ENCODE results near the gene GPC4. TPM values are rescaled to one million over a fixed set of nuclear protein-coding genes. Genes with fewer than 3 reads are reported as not detected.

The GPC4 gene
- polyA plus RNA-seq, 3 donors, result 0.03 to 0.59 (median 0.27) TPM

GRCh38 chrX:133440081-133440796 is 24.9 kb upstream of the GPC4 start:
- Histone ChIP-seq H2AFZ (ENCODE audit: insufficient read depth, low read depth, low read length, poor library complexity, severe bottlenecking) (no peak overlapping the region), H3K9ac (ENCODE audit: insufficient read depth, low read length, poor library complexity, severe bottlenecking) (no peak overlapping the region), H3K27ac (ENCODE audit: low read depth in 1 of 2, low read length in 2 of 2) (no peak overlapping the region), H3K27me3 (ENCODE audit: control insufficient read depth in 2 of 2, insufficient read depth in 2 of 2, low read length in 2 of 2) (no peaks in the 10 kb centered on the region), H3K4me1 (ENCODE audit: control insufficient read depth in 1 of 2, insufficient read depth in 2 of 2, low read length in 2 of 2) (peaks cover 0 to 5% of the 10 kb centered on the region in 2 donors), H3K4me3 (replicated peaks in 1 of 3; ENCODE audit: low read depth in 2 of 3, low read length in 3 of 3) (no peak overlapping the region), H3K9me3 (replicated peaks in 1 of 2; ENCODE audit: control insufficient read depth in 1 of 2, insufficient read depth in 1 of 2, low read length in 2 of 2) (no peaks in the 10 kb centered on the region), H3K4me2 (replicated peaks; ENCODE audit: extremely low read depth, low read length, poor library complexity, severe bottlenecking) (no peak overlapping the region), H3K36me3 (replicated peaks in 1 of 2; ENCODE audit: control insufficient read depth in 1 of 2, insufficient read depth in 2 of 2, low read length in 2 of 2) (no peaks in the 10 kb centered on the region), H4K20me1 (ENCODE audit: insufficient read depth, low read length) (no peaks in the 10 kb centered on the region), H3K79me2 (ENCODE audit: insufficient read depth, low read length) (no peaks in the 10 kb centered on the region)
- no peak overlapping the region for H3K27ac Mint-ChIP-seq
- no peak for DNase-seq
- intact Hi-C loops (cut with micrococcal nuclease), result no loop called here
- H3K4me1 Mint-ChIP-seq, result peaks cover 4% of the 10 kb centered on the region
- peaks cover 0 to 3% (median 0%) of the 10 kb centered on the region in 7 donors for H3K9me3 Mint-ChIP-seq
- H3K27me3 Mint-ChIP-seq (ENCODE audit: low read depth in 3 of 3), result peaks cover 0 to 14% (median 3%) of the 10 kb centered on the region in 3 donors
- WGBS (ENCODE audit: insufficient coverage), result no CpG with 5 or more reads among the region's 11 CpGs
- H3K4me3 Mint-ChIP-seq, result no peak overlapping the region
- no peaks in the 10 kb centered on the region for H3K36me3 Mint-ChIP-seq
- TF ChIP-seq CTCF (IDR thresholded peaks at IDR 0.05), result no peak

GRCh38 chrX:133437766-133438165 is 22.5 kb upstream of the GPC4 start:
- no peak overlapping the region for H3K27ac ChIP-seq (ENCODE audit: low read depth in 1 of 2, low read length in 2 of 2)
- no peaks in the 10 kb centered on the region for H3K79me2 ChIP-seq (ENCODE audit: insufficient read depth, low read length)
- H3K4me2 ChIP-seq (replicated peaks; ENCODE audit: extremely low read depth, low read length, poor library complexity, severe bottlenecking), result no peak overlapping the region
- H3K4me3 ChIP-seq (replicated peaks in 1 of 3; ENCODE audit: low read depth in 2 of 3, low read length in 3 of 3), result no peak overlapping the region
- intact Hi-C loops (cut with micrococcal nuclease), result no loop called here
- no peaks in the 10 kb centered on the region for H3K4me1 ChIP-seq (ENCODE audit: control insufficient read depth in 1 of 2, insufficient read depth in 2 of 2, low read length in 2 of 2)
- no peaks in the 10 kb centered on the region for H3K36me3 ChIP-seq (replicated peaks in 1 of 2; ENCODE audit: control insufficient read depth in 1 of 2, insufficient read depth in 2 of 2, low read length in 2 of 2)
- H4K20me1 ChIP-seq (ENCODE audit: insufficient read depth, low read length), result no peaks in the 10 kb centered on the region
- H3K36me3 Mint-ChIP-seq, result no peaks in the 10 kb centered on the region
- peaks cover 0 to 5% of the 10 kb centered on the region in 2 donors for H3K9me3 ChIP-seq (replicated peaks in 1 of 2; ENCODE audit: control insufficient read depth in 1 of 2, insufficient read depth in 1 of 2, low read length in 2 of 2)
- no peaks in the 10 kb centered on the region for H3K27me3 ChIP-seq (ENCODE audit: control insufficient read depth in 2 of 2, insufficient read depth in 2 of 2, low read length in 2 of 2)
- no peak overlapping the region for H2AFZ ChIP-seq (ENCODE audit: insufficient read depth, low read depth, low read length, poor library complexity, severe bottlenecking)
- H3K4me1 Mint-ChIP-seq, result no peaks in the 10 kb centered on the region
- no CpG with 5 or more reads among the region's 2 CpGs for WGBS (ENCODE audit: insufficient coverage)
- no peak for DNase-seq
- H3K4me3 Mint-ChIP-seq, result no peak overlapping the region
- peaks cover 0 to 5% (median 0%) of the 10 kb centered on the region in 7 donors for H3K9me3 Mint-ChIP-seq
- peaks cover 0 to 3% (median 0%) of the 10 kb centered on the region in 3 donors for H3K27me3 Mint-ChIP-seq (ENCODE audit: low read depth in 3 of 3)
- no peak overlapping the region for H3K27ac Mint-ChIP-seq
- no peak for TF ChIP-seq CTCF (IDR thresholded peaks at IDR 0.05)
- H3K9ac ChIP-seq (ENCODE audit: insufficient read depth, low read length, poor library complexity, severe bottlenecking), result no peak overlapping the region

Data from CD14-positive monocyte (primary cell).